T1000 (cell line): ENCODE measurements around the gene FKBP10.
"Not testable (repeated sequence)": the region's sequence is repeated elsewhere in the genome, so short reads cannot be mapped to it uniquely, and the experiment has no call there.

ENCODE experiments used
- DNase-seq: peaks from one replicate; lab custom pipeline; 2025; ENCODE audit warnings: mixed read lengths; lab: John Stamatoyannopoulos, UW

FKBP10 gene, protein sequence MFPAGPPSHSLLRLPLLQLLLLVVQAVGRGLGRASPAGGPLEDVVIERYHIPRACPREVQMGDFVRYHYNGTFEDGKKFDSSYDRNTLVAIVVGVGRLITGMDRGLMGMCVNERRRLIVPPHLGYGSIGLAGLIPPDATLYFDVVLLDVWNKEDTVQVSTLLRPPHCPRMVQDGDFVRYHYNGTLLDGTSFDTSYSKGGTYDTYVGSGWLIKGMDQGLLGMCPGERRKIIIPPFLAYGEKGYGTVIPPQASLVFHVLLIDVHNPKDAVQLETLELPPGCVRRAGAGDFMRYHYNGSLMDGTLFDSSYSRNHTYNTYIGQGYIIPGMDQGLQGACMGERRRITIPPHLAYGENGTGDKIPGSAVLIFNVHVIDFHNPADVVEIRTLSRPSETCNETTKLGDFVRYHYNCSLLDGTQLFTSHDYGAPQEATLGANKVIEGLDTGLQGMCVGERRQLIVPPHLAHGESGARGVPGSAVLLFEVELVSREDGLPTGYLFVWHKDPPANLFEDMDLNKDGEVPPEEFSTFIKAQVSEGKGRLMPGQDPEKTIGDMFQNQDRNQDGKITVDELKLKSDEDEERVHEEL

DNA sequence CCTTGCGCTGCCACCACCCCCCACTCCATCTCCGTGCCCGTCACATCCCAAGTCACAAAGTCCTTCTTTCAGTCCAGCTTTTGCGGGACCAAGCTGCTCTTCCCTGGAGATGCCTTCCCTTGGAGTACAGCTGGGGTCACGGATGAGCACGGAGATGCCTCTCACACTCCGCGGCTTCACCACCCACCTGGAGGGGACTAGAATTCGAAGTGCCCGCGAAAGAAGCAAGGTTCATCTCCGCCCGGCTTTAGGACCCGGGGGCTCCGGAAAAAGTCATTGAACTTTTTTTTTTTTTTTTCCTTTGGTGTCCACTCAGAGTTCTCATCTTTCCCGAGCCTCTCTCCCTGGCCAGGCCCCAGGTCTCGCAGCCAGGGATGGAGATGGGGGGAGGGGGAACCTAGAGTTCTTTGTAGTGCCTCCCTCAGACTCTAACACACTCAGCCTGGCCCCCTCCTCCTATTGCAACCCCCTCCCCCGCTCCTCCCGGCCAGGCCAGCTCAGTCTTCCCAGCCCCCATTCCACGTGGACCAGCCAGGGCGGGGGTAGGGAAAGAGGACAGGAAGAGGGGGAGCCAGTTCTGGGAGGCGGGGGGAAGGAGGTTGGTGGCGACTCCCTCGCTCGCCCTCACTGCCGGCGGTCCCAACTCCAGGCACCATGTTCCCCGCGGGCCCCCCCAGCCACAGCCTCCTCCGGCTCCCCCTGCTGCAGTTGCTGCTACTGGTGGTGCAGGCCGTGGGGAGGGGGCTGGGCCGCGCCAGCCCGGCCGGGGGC, at the start of gene FKBP10:
FKBP10 (plus strand) TSS at position 624 of the 771 bp plus-strand sequence; CDS start at position 655, 31 bp downstream.
- DNase-seq = peak; percentile 82

DNA sequence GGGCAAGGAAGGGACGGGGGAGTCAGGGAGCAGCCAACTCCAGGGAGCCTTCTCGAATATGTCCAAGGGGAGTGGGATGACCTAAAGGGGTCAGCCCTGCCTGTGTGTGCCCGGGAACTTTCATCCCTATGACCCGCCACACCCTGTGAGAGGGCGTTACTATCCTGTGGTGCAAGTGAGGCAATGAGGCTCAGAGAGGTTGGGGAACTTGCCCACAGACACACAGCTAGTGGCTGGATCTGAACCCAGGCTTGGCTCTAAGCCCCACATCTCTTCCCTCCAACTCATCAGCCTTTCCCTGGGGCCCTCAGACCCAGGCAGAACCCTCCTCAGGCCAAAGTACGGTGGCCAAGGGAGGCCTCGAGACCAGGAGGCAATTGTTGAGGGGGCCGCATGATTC, 49.5 kb upstream of the FKBP10 start:
- no peak for DNase-seq

DNA sequence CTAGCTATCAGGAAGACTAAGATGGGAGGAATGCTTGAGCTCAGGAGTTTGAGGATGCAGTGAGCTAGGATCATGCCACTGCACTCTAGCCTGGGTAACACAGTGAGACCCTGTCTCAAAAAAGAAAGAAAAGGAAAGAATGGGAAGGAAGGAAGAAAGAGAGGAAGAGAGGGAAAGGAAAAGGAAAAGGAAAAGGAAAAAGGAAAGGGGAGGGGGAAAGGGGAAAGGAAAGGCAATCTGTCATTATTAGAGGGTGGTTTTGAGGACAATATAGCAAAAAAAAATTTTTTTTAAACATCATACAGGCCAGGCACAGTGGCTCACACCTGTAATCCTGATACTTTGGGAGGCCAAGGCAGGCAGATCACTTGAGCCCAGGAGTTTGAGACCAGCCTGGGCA, 46.7 kb upstream of the FKBP10 start:
- no peak for DNase-seq

DNA sequence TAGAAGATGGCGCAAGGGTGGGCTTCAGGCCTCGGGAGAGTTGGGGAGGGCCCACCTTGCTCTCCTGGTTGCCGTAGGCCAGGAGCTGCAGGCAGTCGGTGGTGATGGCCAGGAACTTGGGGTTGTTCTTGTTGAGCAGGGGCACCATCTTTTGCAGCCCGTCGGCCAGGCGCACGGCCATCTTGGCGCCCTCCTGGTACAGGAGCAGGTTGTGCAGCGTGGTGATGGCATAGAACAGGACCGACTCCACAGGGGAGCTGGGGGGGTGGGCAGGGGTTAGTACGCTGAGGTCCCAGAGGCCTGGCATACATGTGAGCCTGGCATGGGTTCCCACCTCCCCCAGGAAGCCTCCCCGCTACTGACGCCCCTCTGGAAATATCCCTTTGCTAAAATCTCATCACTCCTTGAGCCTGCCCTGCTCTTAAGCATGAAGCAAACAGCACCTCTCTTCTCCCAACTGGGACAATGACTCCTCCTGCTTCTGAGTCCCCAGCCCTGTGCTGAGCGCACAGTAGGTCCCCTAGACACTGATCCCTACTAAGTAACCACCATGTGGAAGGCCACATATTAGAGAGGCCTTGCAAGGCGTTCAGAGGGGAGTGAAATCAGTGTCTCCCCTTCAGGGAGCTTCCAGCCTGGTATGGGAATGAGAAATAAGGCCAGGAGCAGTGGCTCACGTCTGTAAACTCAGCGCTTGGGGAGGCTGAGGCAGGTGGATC, 45.3 kb upstream of the FKBP10 start:
- no peak for DNase-seq

DNA sequence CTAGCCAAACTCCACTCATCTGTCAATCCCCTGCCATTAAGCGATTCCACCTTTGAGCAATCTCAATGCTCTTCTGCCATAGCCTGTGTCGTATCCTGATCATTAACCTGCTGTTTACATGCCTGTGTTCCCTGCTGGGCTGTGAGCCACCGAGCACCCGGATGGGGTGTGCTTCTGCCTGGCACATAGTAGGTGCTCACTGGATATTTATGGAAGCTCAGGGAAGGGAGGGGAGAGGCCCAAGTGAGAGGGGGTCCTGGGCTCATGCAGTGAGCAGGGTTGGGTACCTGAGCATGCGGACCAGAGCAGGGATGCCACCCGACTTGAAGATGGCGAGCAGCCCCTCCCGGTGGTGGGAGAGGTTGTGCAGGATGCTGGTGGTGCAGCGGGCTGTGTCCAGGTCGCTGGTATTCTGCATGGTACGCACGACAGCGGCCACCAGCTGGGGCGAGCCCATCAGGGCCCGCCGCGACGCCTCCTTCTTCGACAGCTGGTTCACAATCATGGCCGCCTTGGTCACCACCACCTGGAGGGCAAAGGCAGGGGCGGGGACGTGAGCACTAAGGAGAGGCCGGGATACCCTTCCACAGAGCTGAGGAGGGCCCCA, 44.0 kb upstream of the FKBP10 start:
- DNase-seq = no peak

DNA sequence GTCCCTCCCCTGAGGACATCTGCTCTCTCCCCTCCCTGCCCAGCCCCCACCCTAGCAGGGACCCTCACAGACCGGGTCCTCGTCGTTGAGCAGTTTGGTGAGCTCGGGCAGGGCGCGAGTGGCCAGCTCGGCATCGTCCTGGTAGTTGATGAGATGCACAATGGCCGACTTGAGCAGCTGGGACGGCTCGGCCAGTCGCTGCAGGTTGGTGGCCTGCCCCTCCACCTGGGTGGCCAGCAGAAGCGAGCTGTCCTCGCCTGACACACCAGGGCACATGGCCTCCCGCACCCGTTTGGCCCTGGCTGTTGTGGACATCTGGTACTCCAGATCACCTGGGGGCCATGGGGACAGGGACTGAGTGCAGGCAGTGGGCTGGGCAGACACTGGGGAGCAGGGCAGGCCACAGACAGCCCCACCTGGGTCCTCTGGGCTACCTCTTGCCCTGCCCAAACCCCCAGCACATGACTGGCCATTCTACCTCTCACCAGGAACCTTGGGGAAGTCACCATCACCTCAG, 43.4 kb upstream of the FKBP10 start:
- DNase-seq = no peak

DNA sequence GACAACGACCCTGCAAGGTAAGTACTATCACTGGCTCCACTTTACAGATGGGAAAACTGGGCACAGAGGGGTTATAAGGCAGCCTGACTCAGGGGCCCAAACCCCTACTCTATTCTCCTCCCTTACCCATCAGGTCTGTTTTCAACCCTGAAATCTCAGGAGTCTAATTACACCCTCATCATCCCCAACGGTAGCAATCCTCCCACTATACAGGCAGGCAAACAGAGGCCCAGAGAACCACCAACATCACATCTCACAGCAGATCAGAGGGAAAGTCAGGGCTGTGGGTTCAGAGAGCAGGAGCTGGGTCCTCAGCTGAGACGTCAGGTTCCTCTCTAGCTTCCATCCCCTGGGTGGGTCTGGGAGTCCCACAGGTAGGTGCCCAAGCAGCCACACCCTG, 42.8 kb upstream of the FKBP10 start:
- DNase-seq = no peak

DNA sequence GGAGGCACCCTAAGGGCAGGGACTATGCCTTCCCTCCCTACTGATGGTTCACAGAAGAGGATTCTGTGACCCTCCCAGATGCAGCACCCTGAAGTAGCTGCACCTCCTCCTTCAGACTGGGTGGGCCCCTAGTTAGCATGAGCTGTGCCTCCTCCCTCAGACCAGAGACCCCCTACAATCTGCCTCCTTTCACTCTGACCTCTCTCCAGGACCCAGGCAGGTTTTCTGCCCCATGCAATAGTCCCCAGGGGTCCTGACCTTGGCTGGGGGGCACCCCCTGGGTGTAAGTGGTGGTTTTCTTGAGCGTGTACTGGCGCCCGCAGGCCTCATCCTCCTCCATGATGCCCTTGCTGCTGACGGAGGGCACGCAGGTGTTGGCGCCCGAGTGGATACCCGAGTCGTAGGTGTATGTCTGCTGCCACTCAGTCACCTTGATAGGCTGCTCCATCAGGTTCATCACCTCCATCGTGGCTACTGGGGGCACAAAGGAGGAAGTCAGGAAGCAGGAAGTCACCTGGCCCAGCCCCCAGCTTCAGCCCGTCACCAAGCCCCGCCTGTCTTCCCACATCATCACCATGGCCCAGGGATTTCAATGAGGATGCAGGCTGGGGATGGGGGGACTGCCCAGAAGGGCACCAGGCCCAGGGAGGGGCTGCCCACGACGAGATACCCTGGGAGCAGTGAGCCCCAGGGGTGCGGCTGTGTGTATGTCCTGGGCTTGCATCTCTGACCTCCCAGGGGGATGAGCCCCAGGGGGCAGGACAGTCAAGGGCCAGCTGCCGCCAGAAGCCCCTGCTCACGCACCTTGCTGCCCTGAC, 41.2 kb upstream of the FKBP10 start:
- DNase-seq = no peak

DNA sequence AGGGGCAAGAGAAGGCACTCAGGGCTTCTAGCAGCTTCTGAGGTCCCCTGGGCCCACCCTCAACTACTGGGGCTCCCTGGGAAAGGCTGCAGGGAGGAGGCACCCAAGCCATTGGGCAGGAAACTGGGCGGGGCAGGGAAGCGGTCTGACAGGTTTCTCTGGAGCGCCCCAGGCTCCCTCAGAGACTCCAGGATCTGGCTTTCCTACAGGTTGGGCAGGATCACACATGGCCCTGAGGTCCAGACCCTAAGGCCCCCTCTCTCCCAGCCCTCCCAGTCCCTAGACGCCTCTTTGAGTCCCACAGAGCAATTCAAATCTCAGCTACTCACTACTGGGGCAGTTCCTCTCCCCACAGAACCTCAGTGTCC, 40.6 kb upstream of the FKBP10 start:
- no peak for DNase-seq

DNA sequence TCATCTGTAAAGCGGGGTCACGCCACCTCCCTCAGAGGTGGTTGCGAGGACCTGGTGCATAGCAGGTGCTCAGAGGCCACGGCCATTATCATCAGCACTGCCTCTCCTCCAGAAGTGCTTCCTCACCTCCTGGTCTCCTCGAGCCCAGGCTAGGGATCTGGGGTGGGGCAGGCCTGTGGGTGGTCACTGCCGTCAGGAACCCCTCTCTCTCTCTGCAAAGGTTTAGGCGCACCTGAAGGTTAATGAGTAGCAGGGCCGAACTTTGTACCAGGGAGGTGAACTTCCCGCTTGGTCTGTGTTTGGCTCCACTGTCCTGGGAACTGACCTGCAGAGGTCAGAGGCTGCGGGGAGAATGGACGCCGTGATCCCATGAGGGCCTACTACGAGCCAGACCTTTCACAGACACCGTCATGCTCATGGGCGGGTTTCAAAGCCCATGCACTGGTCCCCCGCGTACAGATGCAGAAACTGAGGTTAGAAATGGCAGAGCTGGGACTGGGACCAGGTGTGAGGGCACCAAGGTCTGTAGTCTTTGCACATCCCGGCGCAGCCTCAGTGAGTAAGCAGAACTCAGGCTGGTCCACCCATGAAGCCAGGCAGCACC, 40.1 kb upstream of the FKBP10 start:
- DNase-seq = no peak

DNA sequence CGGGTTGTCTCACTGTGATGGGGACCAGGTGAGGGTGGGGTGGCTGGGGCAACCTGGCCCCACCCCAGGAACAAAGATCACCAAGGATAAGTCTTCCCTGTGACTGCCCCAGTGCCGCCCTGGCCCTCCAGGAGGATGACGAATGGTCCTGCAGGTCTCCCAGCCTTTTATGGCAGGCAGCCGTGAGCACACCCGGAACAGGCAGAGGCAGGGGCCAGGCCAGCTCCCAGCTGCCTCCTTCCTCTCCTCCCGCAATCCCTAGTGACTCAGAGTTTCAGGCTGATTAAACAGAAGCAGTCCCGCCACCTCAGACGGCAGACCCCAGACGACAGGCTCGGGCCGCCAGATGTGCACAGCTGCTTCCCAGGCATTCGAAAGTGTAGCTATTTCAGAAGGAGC, 39.6 kb upstream of the FKBP10 start:
- peak; percentile 70 for DNase-seq

DNA sequence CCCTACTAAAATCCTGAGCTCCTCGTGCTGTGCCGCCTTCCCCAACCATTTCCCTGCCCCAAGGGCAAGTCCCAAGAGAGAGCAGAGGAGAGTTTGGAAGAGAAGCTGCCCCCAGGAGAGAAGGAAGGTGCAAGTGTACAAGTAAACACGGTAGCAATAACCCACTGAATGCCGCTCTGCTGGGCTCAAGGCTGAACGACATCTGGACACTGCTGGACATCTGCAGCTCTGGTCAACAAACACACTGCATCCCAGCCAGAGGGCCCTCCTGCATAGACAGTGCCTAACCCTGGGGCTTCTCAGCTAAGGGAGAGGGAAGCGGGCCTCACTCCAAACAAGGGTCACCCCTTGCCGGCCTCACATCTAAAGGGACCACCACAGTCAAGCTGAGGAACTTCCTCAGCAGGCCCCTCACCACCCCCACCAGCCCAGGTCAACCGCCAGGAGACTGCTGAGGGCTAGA, 39.0 kb upstream of the FKBP10 start:
- DNase-seq = no peak

DNA sequence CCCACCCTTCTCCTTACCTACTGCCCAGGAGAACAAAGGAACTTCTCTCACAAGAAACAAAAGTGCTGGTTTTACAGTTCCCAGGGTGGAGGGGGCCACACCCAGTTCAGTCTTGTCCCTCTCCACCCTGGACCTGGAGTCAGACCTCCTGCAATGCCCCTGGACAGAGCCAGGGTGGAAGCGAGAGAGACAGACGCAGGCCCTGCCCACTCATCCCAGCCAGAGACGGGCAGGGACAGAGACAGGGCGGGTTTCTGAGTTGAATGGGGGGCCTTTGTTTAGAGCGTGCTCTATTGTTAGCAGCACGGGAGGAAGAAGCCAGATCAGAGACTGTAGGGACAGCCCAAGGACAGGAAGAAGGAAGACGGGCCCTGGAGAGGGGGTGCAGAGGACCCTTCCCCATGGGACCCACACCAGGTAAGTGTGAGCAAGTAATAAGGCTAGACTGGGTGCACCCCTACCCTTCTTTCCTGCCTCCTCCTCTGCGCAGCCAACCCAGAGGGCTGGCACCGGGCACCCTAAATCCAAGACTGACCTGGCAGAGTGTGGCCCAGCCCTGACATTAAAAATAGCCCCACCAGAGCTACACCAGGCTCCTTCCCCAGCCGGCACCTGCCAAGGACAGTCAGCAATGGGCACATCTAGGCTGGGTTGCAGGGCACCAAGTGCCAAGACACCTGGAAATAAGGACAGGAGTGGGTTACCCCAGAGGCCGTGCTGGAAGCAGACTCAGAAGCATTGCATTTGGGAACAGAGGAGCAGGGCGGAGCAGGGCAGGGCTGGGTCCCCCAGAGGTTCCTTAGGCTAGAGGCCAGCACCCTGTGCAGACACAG, 37.2 kb upstream of the FKBP10 start:
- DNase-seq = no peak

DNA sequence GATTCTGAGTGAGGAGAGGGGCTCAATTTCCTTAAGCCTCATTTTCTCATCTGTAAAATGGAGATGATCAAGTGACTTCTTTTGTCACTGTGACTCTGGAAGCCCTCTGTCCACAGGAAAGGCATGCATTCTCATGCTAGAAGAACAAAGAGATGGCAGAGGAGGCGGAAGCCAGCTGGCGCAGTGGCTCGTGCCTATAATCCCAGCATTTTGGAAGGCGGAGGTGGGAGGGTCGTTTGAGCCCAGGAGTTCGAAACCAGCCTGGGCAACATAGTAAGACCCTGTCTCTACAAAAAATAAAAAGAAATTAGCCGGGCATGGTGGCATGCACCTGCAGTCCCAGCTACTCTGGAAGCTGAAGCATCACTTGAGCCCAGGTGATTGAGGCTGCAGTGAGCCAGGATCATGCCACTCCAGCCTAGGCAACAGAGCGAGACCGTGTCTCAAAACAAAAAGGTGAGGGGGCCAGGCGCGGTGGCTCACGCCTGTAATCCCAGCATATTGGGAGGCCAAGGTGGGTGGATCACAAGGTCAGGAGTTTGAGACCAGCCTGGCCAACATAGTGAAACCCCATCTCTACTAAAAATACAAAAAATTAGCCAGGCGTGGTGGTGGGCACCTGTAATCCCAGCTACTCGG, 36.4 kb upstream of the FKBP10 start:
- not testable (repeated sequence) for DNase-seq

DNA sequence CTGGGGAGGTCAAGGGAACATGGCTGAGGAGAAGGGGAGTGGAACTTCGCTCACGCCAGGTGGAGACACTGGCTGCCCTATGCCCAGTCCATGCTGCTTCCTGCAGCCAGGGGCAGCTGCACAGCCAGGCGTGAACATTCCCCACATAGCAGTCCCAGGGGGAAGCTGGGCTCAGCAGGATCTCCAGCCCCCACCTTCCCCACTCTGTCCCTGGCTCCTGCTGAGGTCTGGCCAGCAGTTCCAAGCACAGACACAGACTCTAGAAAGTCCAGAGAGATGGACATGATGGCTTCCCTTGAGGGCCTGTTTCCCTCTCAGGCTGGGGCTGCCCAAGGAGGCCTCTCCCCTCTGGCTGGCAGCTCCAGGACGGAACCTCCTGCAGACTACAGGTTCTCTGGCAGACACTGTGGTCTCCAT, 35.6 kb upstream of the FKBP10 start:
- DNase-seq = no peak

DNA sequence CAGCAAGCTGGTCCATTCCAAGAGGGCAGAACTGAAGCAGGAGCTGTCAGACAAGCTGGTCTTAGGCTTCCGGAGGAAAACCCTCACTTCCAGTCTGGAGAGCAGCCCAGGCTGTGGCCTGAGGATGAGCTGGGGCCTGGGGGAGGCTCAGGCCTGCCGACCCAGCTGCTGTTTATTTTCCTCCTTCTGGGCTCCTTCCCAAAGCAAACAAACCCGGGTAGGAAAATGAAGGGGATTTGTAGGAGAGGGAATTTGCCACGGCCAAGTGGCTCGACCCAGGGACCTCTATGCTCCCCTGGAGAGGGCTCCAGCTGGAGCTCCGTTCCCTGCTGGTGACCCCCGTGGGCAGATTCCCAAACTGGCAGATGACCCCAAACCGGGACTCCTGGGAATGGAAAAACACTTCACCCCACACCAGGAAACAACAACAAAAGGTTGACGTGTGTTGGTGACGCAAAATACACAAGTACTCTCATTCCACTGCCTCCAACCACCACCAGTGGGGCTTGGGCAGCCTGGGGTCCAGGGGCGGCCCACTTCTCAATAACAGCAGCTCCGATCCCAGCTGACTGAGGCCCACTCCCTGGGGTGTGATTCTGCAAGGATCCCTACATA, 35.1 kb upstream of the FKBP10 start:
- DNase-seq = peak; percentile 75

DNA sequence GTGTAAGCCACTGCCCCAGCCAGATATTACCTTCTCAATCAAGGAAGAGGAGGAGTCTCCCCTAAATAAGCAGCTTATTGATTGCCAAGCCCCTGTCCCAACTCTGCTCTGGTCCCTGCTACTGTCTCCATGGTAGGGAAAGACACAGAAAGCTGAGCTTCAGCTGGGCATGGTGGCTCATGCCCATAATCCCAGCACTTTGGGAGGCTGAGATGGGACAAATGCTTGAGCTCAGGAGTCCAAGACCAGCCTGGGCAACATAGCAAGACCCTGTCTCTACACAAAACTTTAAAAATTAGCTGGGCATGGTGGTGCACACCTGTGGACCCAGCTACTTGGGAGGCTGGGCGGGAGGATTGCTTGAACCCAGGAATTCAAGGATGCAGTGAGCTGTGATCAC, 32.9 kb upstream of the FKBP10 start:
- DNase-seq = no peak

DNA sequence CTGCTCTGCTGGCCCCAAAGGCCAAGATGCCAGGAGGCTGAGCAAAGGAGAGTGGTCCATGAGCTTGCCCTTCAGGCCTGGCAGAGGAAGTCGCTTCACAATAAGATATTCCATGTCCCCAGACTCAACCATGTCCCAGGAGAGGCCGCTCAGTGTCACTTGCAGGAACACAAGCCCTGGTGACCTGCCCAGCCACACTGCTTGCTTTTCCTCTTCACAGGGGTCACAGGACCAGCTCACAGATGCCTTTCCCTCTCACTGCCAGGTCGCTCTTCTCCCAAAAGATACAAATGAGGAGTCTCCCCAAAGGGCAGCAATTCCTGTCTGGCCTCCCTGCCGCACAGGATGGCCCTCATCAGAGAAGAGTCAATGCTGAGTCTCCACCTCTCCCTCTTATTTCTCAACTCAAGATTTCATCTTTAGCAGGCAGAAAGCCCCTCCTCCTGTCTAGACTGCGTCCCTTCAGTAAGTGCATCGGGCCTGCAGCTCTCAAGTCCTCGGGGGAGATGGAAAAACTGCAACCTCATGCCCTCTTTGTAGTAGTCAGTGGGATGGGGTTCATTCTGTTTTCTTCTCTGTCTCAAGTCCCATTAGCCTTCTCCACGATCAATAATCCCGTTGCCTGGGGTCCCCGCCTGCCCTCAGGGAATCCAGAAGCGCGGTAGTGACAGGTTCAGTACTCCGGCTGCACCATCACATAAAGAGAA, 31.2 kb upstream of the FKBP10 start:
- DNase-seq = no peak
